Hepatocyte (in vitro differentiated cells): ENCODE data around the gene ONECUT3. TPM values are rescaled to one million over a fixed set of nuclear protein-coding genes. Genes with fewer than 3 reads are reported as not detected.

ENCODE experiments used
- DNase-seq: peaks from one replicate; pipeline ENCODE4 v3.0.0-alpha.2; 2016; ENCODE audit warnings: low spot score
- H2AFZ ChIP-seq: fragments of 200-600 bp; sonication (generic); 2 replicates; pipeline ENCODE4 v1.6.0; 2016; ENCODE audit warnings: antibody characterized with exemption, mild to moderate bottlenecking
- H3K27ac ChIP-seq: fragments of 200-600 bp; sonication (generic); 2 replicates; pipeline ENCODE4 v1.5.1; 2016; ENCODE audit warnings: mild to moderate bottlenecking
- H3K27me3 ChIP-seq: fragments of 200-600 bp; sonication (generic); 2 replicates; pipeline ENCODE4 v1.6.1; 2016
- H3K36me3 ChIP-seq: fragments of 200-600 bp; sonication (generic); replicated peaks from 2 replicates; pipeline ENCODE4 v1.5.1; 2016; ENCODE audit warnings: low read depth; ENCODE audit not compliant: insufficient read depth
- H3K4me1 ChIP-seq: fragments of 200-600 bp; sonication (generic); 2 replicates; pipeline ENCODE4 v1.5.1; 2016; ENCODE audit warnings: mild to moderate bottlenecking, moderate library complexity; ENCODE audit not compliant: insufficient read depth
- H3K4me2 ChIP-seq: fragments of 200-600 bp; sonication (generic); 2 replicates; pipeline ENCODE4 v1.6.0; 2016
- H3K4me3 ChIP-seq: fragments of 200-600 bp; sonication (generic); 2 replicates; pipeline ENCODE4 v1.5.1; 2016; ENCODE audit warnings: mild to moderate bottlenecking
- H3K79me2 ChIP-seq: fragments of 200-600 bp; sonication (generic); 2 replicates; pipeline ENCODE4 v1.6.0; 2017; ENCODE audit warnings: mild to moderate bottlenecking
- H3K9me2 ChIP-seq: fragments of 200-600 bp; sonication (generic); replicated peaks from 2 replicates; pipeline ENCODE4 v1.6.0; 2017; ENCODE audit warnings: mild to moderate bottlenecking; ENCODE audit not compliant: insufficient read depth
- H3K9me3 ChIP-seq: fragments of 200-600 bp; sonication (generic); 2 replicates; pipeline ENCODE4 v1.5.1; 2016; ENCODE audit warnings: low read depth, mild to moderate bottlenecking
- H4K20me1 ChIP-seq: fragments of 200-600 bp; sonication (generic); 2 replicates; pipeline ENCODE4 v1.6.0; 2016; ENCODE audit warnings: mild to moderate bottlenecking; ENCODE audit not compliant: insufficient read depth, poor library complexity, severe bottlenecking
- CTCF ChIP-seq: fragments of 200-600 bp; sonication (generic); IDR thresholded peaks from 2 replicates; pipeline ENCODE4 v1.5.1; 2016; ENCODE audit warnings: antibody characterized with exemption, mild to moderate bottlenecking; ENCODE audit not compliant: poor library complexity
- EZH2 ChIP-seq: fragments of 200-600 bp; sonication (generic); IDR thresholded peaks from 2 replicates; pipeline ENCODE4 v1.6.1; 2016; ENCODE audit warnings: antibody characterized with exemption, mild to moderate bottlenecking, borderline replicate concordance
- EZH2phosphoT487 ChIP-seq: fragments of 200-600 bp; sonication (generic); IDR thresholded peaks from one replicate; pipeline ENCODE4 v1.6.1; 2018; ENCODE audit warnings: antibody characterized with exemption, mild to moderate bottlenecking, low read depth, moderate library complexity; ENCODE audit not compliant: unreplicated experiment, severe bottlenecking
- WGBS: methylation state at CpG from one replicate; pipeline ENCODE4 v1.1.6; 2016; ENCODE audit warnings: low lambda C conversion rate; ENCODE audit errors: missing lambda C conversion rate; 5-methylcytosine and 5-hydroxymethylcytosine counted together
- polyA plus RNA-seq: library from polyadenylated mRNA; unstranded; fragments of >200 nt; fragmentation: Nextera tagmentation; extraction: Ambion mirVana; gene quantifications from 2 replicates; pipeline ENCODE4 v1.2.1, GENCODE V29; 2016
- total RNA-seq: library from RNA; depleted of rRNA; stranded (reverse); fragments of >200 nt; gene quantifications from 2 replicates; pipeline ENCODE4 v1.2.3, GENCODE V29; 2014

ONECUT3 gene
- total and polyA plus RNA-seq, 2 experiments from 2014 or later = 0.03 to 0.06 TPM

DNA sequence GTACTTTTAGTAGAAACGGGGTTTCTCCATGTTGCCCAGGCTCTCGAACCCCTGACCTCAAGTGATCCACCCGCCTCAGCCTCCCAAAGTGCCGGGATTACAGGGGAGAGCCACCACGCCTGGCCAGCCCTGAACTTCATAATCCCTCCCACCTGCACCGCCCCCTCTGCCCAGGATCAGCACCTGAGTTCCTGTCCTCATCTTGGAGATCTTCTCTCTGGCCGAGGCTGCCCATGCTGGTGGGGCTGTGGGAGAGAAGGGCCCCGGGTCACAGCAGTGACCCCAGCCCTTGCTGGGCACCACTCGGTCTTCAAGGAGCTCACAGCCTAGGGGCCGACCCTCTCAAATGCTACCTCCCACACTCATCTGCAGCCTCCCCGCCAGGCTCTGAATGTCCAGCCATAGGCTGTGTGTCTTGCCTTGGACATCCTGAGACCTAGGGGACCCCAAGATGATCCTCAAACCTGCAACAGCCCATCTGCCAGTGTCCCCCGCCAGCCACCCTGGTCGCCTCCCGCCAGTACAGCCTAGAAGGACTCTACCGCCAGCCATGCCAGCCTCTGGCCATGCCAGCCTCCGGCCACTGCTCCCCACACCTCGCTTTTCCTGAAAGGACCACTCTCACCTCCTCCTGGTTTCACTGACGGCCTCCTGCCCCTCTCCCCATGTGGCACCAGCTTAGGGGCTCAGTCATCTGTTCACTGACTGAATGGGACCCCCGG lies 57.3 kb downstream of the ONECUT3 start:
- Histone ChIP-seq H3K36me3 (no peaks in the 10 kb centered on the region), H2AFZ (no peak overlapping the region), H3K9me3 (no peaks in the 10 kb centered on the region), H3K4me1 (peaks cover 5% of the 10 kb centered on the region), H3K27me3 (no peaks in the 10 kb centered on the region), H3K4me3 (no peak overlapping the region), H3K79me2 (no peaks in the 10 kb centered on the region), H3K4me2 (no peak overlapping the region), H3K9me2 (no peaks in the 10 kb centered on the region), H3K27ac (no peak overlapping the region), H4K20me1 (no peaks in the 10 kb centered on the region)
- no peak for DNase-seq
- TF ChIP-seq EZH2 = no peak
- no peak for TF ChIP-seq EZH2phosphoT487
- no peak for TF ChIP-seq CTCF
- 92% methylated on average over 19 of the region's 19 CpGs for WGBS

DNA sequence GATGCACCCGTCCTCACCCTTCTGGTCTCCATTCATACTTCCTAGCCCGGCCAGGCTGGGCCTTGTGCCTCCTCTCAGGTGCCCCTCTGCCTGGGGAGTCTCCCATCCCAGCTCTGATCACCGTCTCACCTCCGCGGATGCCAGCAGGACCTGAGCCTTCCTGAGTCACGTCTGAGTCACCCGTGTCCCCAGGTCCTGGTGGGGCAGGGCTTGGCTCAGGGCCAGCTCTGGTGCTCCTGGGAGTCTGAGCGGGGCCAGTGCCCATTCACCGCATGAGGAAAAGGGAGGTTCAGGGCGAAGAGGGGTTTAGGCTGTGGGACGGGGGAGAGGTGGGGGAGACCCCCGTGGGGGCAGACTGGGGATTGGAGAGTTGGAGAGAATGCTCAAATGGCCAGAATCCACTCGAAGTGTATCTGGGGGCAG lies 58.2 kb downstream of the ONECUT3 start:
- H2AFZ ChIP-seq = no peak overlapping the region
- 46% methylated on average over 11 of the region's 13 CpGs for WGBS

GRCh38 chr19:1811942-1812425 lies 58.7 kb downstream of the ONECUT3 start, which contains the start of gene ATP8B3:
TSS of gene ATP8B3 (minus strand) at chr19:1812276. CDS start at chr19:1811736, 540 bp downstream.
- Histone ChIP-seq H3K27ac (no peak within 1 kb of the TSS), H3K79me2 (no peaks in the 10 kb centered on the region), H3K9me3 (no peaks in the 10 kb centered on the region), H3K27me3 (no peaks in the 10 kb centered on the region), H3K4me3 (peak within 1 kb of the TSS; percentile 41), H4K20me1 (no peaks in the 10 kb centered on the region), H3K4me2 (peak within 1 kb of the TSS; percentile 95), H3K4me1 (peaks cover 5% of the 10 kb centered on the region), H2AFZ (peak within 1 kb of the TSS; percentile 79), H3K9me2 (no peaks in the 10 kb centered on the region), H3K36me3 (no peaks in the 10 kb centered on the region)
- DNase-seq = no peak
- WGBS = 1% methylated on average over 26 of the region's 48 CpGs
- TF ChIP-seq EZH2phosphoT487 (no peak), CTCF (no peak), EZH2 (no peak)

More for the DNA sequence above, 58.2 kb downstream of the ONECUT3 start:
- no peak for TF ChIP-seq EZH2phosphoT487
- TF ChIP-seq EZH2 = no peak
- TF ChIP-seq CTCF = no peak
- Histone ChIP-seq H3K4me2 (peak overlapping the region; percentile 95), H4K20me1 (no peaks in the 10 kb centered on the region), H3K27ac (no peak overlapping the region), H3K27me3 (no peaks in the 10 kb centered on the region), H3K9me3 (no peaks in the 10 kb centered on the region), H3K79me2 (no peaks in the 10 kb centered on the region), H3K36me3 (no peaks in the 10 kb centered on the region), H3K9me2 (no peaks in the 10 kb centered on the region), H3K4me3 (no peak overlapping the region), H3K4me1 (peaks cover 5% of the 10 kb centered on the region)
- DNase-seq = peak; percentile 87
